ENCODE data around the gene AHSG. TPM values are rescaled to one million over a fixed set of nuclear protein-coding genes. Genes with fewer than 3 reads are reported as not detected.

The AHSG gene
- total and polyA plus RNA-seq, 5 experiments from 2014 or later: not detected

DNA sequence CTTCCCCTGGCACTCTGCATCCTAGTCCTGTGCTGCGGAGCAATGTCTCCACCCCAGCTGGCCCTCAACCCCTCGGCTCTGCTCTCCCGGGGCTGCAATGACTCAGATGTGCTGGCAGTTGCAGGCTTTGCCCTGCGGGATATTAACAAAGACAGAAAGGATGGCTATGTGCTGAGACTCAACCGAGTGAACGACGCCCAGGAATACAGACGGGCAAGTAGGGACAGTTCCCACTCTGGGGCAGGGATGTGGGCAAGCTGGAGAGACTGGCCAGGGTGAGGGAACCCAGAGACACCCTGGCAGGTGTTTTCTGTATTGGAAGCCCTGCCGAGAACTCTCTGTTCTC lies 27.6 kb downstream of the AHSG start:
- H3K4me1 Mint-ChIP-seq: no peaks in the 10 kb centered on the region
- H3K4me3 Mint-ChIP-seq: no peak overlapping the region
- no peaks in the 10 kb centered on the region for H3K9me3 Mint-ChIP-seq
- H3K27ac Mint-ChIP-seq: no peak overlapping the region
- H3K36me3 Mint-ChIP-seq: no peaks in the 10 kb centered on the region
- DNase-seq (no peak), ATAC-seq (no peak)
- POLR2A ChIA-PET: no interaction called here
- peaks cover 0 to 22% (median 8%) of the 10 kb centered on the region in 5 donors for H3K27me3 Mint-ChIP-seq

DNA sequence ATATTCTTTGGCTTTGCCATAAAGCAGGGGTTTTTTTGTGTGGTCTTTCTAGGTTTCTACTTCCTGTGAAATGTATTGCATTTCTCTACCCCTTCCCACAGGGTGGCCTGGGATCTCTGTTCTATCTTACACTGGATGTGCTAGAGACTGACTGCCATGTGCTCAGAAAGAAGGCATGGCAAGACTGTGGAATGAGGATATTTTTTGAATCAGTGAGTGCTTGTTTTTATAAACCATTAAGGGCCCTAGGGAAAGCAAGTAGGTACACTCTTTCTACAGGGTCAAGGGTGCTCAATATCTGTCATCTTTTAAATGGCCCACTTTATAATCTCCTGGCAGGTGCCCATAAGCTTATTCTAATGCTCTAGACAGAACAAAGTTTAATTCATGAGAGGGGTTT lies 28.1 kb downstream of the AHSG start:
- Mint-ChIP-seq H3K36me3 (no peaks in the 10 kb centered on the region), H3K4me3 (no peak overlapping the region), H3K27ac (no peak overlapping the region), H3K27me3 (peaks cover 0 to 22% (median 8%) of the 10 kb centered on the region in 5 donors), H3K4me1 (no peaks in the 10 kb centered on the region), H3K9me3 (no peaks in the 10 kb centered on the region)
- no peak for DNase-seq
- no peak for ATAC-seq
- POLR2A ChIA-PET: interaction anchor here (0.5 kb wide), 1 partner anchor 667 kb away, joined by 3 read pairs; no protein-coding TSS in a partner anchor

DNA sequence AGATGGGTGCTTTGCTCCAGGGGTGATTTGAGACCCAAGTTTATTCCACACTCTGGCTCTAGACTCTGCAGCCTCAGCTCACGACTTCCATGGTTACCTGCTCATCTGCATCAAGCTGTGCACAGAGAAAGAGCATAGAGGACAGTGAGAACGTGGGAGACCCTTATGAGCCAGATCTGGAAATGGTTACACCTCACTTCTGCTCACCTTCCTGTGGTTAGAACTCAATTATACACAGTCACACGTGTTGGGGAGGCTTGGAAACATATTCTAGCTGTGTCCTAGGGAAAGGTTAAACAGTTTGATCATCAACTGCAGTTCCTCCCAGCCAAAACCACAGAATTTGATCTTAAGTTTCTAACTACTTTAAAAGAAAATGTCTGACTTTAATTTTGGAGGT lies 29.2 kb downstream of the AHSG start:
- Mint-ChIP-seq H3K9me3 (no peaks in the 10 kb centered on the region), H3K4me3 (no peak overlapping the region), H3K27me3 (peaks cover 0 to 20% (median 7%) of the 10 kb centered on the region in 5 donors), H3K4me1 (no peaks in the 10 kb centered on the region), H3K36me3 (no peaks in the 10 kb centered on the region), H3K27ac (peak overlapping the region in 1 of 10 donors; percentile 14)
- DNase-seq (no peak), ATAC-seq (no peak)
- POLR2A ChIA-PET: interaction anchor here (1.0 kb wide), 1 partner anchor 141 kb away, joined by 3 read pairs; the partner anchor contains the start of gene EIF4A2

DNA sequence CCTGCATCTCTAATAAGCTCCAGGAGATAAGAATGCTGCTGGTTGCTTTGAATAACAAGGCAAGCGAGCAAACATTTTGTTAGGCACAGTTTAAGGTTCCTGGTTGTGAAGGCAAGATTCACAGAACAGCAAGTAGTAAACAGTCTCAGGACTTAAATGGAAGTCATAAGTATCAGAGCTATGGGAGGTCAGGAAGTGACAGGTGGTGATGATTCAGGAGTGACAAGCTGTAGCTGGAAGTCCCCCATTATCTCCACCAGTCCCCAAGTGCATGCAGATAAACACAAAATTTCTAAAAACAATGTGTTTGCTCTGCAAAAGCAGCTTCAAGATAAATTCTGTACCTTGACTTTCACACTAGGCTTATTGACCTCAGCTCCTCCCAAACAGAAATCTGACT lies 30.6 kb downstream of the AHSG start:
- H3K36me3 Mint-ChIP-seq: no peaks in the 10 kb centered on the region
- ATAC-seq (no peak), DNase-seq (no peak)
- no peaks in the 10 kb centered on the region for H3K9me3 Mint-ChIP-seq
- POLR2A ChIA-PET: no interaction called here
- no peak overlapping the region for H3K4me3 Mint-ChIP-seq
- peaks cover 0 to 19% (median 5%) of the 10 kb centered on the region in 5 donors for H3K27me3 Mint-ChIP-seq
- no peaks in the 10 kb centered on the region for H3K4me1 Mint-ChIP-seq
- no peak overlapping the region for H3K27ac Mint-ChIP-seq

DNA sequence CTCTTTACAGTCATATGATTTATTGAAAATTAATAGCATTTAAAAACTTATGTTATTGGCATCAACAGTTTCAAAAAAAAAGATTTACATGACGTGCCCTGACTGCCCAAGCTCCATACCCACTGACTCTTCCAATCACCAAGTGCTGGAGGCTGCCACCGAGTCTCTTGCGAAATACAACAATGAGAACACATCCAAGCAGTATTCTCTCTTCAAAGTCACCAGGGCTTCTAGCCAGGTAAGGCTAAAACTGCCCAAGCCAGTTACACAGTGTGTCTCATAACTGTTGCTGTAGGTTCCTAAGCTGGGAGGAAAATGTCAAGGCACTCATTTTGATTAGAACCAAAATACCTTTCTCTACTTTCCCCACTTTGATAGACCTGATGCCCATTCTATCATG lies 31.8 kb downstream of the AHSG start:
- Mint-ChIP-seq H3K36me3 (no peaks in the 10 kb centered on the region), H3K27ac (no peak overlapping the region), H3K9me3 (no peaks in the 10 kb centered on the region), H3K4me1 (no peaks in the 10 kb centered on the region), H3K27me3 (peaks cover 0 to 12% (median 3%) of the 10 kb centered on the region in 5 donors), H3K4me3 (no peak overlapping the region)
- ATAC-seq: no peak
- POLR2A ChIA-PET: no interaction called here
- DNase-seq: no peak

DNA sequence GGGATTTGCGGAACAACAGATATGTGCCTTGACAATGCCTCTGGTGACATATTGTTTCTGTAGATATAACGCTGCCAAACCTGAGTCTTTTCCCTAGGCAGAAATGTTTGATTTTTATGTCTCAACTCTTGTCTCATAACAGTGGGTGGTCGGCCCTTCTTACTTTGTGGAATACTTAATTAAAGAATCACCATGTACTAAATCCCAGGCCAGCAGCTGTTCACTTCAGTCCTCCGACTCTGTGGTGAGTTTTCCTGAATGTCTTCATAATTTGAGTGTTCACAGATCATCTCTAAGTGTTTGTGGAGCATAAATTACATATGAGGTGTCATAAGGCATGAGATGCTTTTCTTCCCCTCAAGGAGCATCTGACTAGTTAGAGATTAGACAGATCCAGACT lies 33.2 kb downstream of the AHSG start:
- POLR2A ChIA-PET: no interaction called here
- DNase-seq (no peak), ATAC-seq (no peak)
- Mint-ChIP-seq H3K4me1 (no peaks in the 10 kb centered on the region), H3K4me3 (no peak overlapping the region), H3K27me3 (peaks cover 0 to 8% (median 1%) of the 10 kb centered on the region in 5 donors), H3K36me3 (no peaks in the 10 kb centered on the region), H3K27ac (no peak overlapping the region), H3K9me3 (no peaks in the 10 kb centered on the region)

DNA sequence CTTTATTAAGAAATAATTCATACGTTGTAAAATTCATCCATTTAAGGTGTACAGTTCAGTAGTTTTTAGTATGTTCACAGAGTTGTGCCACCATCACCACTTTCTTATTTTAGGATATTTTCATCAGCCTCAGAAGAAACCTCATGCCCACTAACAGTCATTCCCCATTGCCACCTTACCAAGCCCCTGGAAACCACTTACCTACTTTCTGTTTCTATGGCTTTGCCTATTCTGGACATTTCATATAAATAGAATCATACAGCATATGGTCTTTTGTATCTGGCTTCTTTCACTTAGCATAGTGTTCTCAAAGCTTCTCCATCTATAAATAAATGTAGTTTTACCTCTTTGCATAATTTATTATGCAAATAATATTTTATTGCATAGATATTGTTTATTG lies 34.0 kb downstream of the AHSG start:
- Mint-ChIP-seq H3K9me3 (no peaks in the 10 kb centered on the region), H3K4me1 (no peaks in the 10 kb centered on the region), H3K27ac (no peak overlapping the region), H3K4me3 (no peak overlapping the region), H3K27me3 (peaks cover 0 to 8% (median 0%) of the 10 kb centered on the region in 5 donors), H3K36me3 (no peaks in the 10 kb centered on the region)
- DNase-seq: no peak
- ATAC-seq: no peak
- POLR2A ChIA-PET: no interaction called here

DNA sequence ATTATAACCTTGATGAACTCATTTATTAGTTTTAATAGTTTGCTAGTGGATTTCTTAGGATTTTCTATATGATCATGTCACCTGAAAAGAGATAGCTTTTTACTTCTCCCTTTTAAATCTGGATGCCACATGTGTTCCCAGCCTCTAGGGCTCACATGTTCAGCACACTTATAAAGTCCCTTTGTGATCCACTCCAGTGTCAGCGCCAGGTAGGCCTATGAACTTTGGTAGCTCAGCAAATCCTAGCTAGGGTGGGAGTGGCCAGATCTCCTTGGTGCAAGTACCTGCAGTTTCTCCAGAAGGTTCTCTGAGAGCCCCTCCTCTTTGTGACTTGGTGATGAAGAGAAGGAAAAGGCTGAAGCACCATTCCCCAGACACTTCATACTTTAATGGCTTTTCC lies 36.0 kb downstream of the AHSG start:
- ATAC-seq (no peak), DNase-seq (no peak)
- no peaks in the 10 kb centered on the region for H3K9me3 Mint-ChIP-seq
- POLR2A ChIA-PET: no interaction called here
- no peaks in the 10 kb centered on the region for H3K36me3 Mint-ChIP-seq
- H3K27me3 Mint-ChIP-seq: peaks cover 0 to 13% (median 8%) of the 10 kb centered on the region in 5 donors
- no peak overlapping the region for H3K4me3 Mint-ChIP-seq
- no peak overlapping the region for H3K27ac Mint-ChIP-seq
- H3K4me1 Mint-ChIP-seq: peaks cover 0 to 12% (median 0%) of the 10 kb centered on the region in 4 donors

DNA sequence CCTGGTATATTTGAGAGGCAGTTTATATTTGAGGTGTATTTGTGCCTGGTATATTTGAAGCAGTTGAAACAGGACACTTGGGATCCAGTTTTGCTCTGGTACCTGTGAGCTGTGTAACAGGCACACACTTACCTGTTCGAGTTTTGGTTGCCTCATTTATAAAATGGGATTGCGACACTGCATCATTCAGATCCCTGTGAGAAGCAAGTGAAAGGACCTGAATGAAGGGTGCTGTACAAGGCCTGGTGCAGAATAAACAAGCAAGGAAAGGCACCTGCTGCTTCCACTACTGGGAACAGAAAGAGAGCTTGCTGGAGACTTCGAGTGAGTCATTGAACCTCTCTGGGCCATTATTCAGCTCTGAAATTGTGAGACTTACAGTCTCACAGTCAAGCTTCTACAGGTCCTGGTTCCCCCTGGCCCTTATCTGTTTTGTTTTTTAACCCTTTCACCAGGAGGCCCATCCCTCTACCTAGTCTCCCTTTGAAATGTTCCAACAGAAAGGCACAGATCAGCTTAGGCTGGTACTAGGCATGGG lies 38.9 kb downstream of the AHSG start:
- ATAC-seq (no peak), DNase-seq (no peak)
- H3K27ac Mint-ChIP-seq: no peak overlapping the region
- peaks cover 3 to 24% (median 9%) of the 10 kb centered on the region in 5 donors for H3K27me3 Mint-ChIP-seq
- peaks cover 0 to 2% (median 0%) of the 10 kb centered on the region in 9 donors for H3K9me3 Mint-ChIP-seq
- peaks cover 0 to 12% (median 0%) of the 10 kb centered on the region in 4 donors for H3K4me1 Mint-ChIP-seq
- no peaks in the 10 kb centered on the region for H3K36me3 Mint-ChIP-seq
- POLR2A ChIA-PET: no interaction called here
- H3K4me3 Mint-ChIP-seq: no peak overlapping the region

DNA sequence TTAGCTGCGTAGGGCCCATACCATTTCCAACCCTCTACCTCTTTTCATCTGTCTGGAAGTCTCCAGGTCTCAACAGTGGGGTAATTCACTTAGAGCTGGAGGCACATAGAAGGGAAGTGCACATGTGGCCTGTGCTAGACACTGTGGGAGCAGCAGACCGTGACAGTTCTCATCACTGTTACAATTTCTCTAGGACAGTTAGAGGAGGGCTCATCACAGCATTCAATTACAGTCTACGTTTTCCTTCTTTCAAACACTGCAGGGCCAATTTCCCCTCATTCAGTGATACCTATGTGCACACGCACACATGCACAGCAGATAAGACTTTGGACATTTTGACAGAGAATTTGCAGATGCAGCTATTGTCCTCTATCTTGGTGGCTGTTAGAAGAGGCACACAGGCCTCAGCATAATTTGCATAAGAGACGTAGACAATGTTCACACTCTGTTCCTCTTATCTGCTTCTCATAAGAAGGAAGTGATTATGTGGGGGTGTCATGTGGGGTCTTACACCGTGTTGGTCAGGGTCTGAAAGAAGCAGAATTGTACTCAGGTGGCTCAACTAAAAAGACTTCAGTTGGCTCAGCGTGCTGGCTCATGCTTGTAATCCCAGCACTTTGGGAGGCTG lies 40.3 kb downstream of the AHSG start:
- H3K36me3 Mint-ChIP-seq: no peaks in the 10 kb centered on the region
- peaks cover 3 to 30% (median 10%) of the 10 kb centered on the region in 5 donors for H3K27me3 Mint-ChIP-seq
- peaks cover 0 to 2% (median 0%) of the 10 kb centered on the region in 9 donors for H3K9me3 Mint-ChIP-seq
- ATAC-seq (no peak), DNase-seq (no peak)
- no peak overlapping the region for H3K4me3 Mint-ChIP-seq
- POLR2A ChIA-PET: no interaction called here
- peaks cover 0 to 12% (median 0%) of the 10 kb centered on the region in 4 donors for H3K4me1 Mint-ChIP-seq
- no peak overlapping the region for H3K27ac Mint-ChIP-seq

DNA sequence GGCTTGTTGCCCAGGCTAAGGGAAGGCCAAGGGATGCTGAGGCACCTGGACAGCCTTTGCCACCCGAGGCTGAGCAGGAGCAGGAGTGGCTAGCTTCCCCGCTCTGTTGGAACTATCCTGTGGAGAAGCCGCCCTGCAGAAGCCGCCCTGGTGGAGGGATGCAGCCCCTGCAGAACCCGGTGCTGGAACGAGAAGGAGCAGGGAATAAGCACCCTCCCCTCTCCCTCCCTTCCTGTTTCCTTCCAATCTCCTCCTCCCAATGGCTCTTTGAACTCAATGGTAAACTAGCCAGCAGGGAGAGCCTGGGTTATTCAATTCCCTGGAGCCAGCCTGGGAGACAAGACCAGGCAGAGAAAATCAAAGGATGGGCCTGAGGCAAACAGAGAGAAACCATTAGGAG lies 41.1 kb downstream of the AHSG start:
- POLR2A ChIA-PET: no interaction called here
- Mint-ChIP-seq H3K4me3 (no peak overlapping the region), H3K9me3 (peaks cover 0 to 2% (median 0%) of the 10 kb centered on the region in 9 donors), H3K4me1 (peaks cover 0 to 12% (median 0%) of the 10 kb centered on the region in 4 donors), H3K27me3 (peaks cover 5 to 37% (median 14%) of the 10 kb centered on the region in 5 donors), H3K36me3 (no peaks in the 10 kb centered on the region), H3K27ac (no peak overlapping the region)
- ATAC-seq: no peak
- DNase-seq: no peak

DNA sequence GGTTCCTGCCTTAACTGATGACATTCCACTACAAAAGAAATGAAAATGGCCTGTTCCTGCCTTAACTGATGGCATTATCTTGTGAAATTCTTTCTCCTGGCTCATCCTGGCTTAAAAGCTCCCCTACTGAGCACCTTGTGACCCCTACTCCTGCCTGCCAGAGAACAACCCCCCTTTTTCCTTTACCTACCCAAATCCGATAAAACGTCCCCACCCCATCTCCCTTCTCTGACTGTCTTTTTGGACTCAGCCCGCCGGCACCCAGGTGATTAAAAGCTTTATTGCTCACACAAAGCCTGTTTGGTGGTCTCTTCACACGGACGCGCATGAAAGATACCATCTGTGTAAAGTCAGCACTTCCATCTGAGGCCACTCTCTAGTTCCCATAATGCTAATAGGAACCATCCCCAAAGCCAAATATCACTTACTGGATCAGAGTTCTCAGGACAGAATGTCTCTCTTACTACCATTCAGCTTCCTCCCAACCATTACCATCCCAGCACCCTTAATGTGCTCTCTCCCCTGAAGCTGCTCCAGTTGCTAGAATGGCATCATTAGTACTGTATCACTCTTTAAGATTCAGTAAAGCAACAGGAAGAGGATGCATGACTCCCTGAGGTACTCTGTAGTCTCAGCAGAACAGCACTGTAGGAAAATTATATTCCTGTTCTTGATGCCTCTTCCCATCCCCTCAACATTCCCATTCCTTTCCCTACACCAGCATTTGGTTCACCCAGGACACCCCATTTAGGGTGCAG lies 50.7 kb downstream of the AHSG start:
- H3K9me3 Mint-ChIP-seq: no peaks in the 10 kb centered on the region
- no peak overlapping the region for H3K27ac Mint-ChIP-seq
- POLR2A ChIA-PET: no interaction called here
- DNase-seq (no peak), ATAC-seq (no peak)
- H3K4me3 Mint-ChIP-seq: no peak overlapping the region
- peaks cover 5 to 31% (median 23%) of the 10 kb centered on the region in 5 donors for H3K27me3 Mint-ChIP-seq
- no peaks in the 10 kb centered on the region for H3K4me1 Mint-ChIP-seq
- H3K36me3 Mint-ChIP-seq: no peaks in the 10 kb centered on the region

DNA sequence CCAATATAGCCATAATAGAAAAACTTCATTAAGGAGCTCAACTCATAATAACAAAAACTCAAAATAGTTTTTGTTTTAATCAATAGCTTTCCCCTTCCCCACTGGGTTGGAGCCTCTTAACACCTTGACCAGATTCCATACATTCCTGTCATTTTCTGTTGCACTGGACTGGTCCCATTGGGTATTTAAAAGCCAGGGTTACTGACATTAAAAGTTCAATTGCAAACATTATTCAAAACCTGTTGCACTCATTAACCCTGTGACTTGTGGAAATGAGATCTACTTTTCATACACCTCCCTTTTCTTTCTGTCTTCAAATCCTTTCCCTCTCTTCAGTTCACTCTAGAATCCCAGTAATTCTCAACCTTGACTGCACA lies 51.2 kb downstream of the AHSG start:
- ATAC-seq (no peak), DNase-seq (no peak)
- Mint-ChIP-seq H3K27ac (no peak overlapping the region), H3K27me3 (peaks cover 5 to 25% (median 18%) of the 10 kb centered on the region in 5 donors), H3K4me3 (no peak overlapping the region), H3K4me1 (no peaks in the 10 kb centered on the region), H3K36me3 (no peaks in the 10 kb centered on the region), H3K9me3 (no peaks in the 10 kb centered on the region)
- POLR2A ChIA-PET: no interaction called here

All from naive thymus-derived CD8-positive, alpha-beta T cell (primary cell).